ENCODE results near the gene POU3F2. TPM values are rescaled to one million over a fixed set of nuclear protein-coding genes. Genes with fewer than 3 reads are reported as not detected.

POU3F2 gene
- total and polyA plus RNA-seq, 2 donors (not counting 1 experiment from before 2014, with no cell fraction given), result not detected

GRCh38 chr6:98821756-98822405 is 12.5 kb upstream of the POU3F2 start:
- peaks cover 40% of the 10 kb centered on the region for H3K27me3 ChIP-seq (ENCODE audit: control insufficient read depth, insufficient read depth, low read length)

GRCh38 chr6:98823428-98824161 is 10.8 kb upstream of the POU3F2 start:
- no peak overlapping the region for H3K4me3 ChIP-seq (replicated peaks in 1 of 4; ENCODE audit: control extremely low read depth in 1 of 4, insufficient read depth in 1 of 4, low read depth in 3 of 4, low read length in 4 of 4)
- no peak for TF ChIP-seq CTCF (conservative IDR thresholded peaks at IDR 0.05 in 1 of 2, IDR thresholded peaks at IDR 0.05 in 1 of 2; ENCODE audit: low read depth in 1 of 2, low read length in 2 of 2)
- no peak for TF ChIP-seq EZH2 (IDR thresholded peaks at IDR 0.05; ENCODE audit: low read length, missing control alignments)
- no peaks in the 10 kb centered on the region for H3K36me3 ChIP-seq (ENCODE audit: control insufficient read depth, insufficient read depth, low read length)
- H3K27ac ChIP-seq (ENCODE audit: insufficient read depth, low read length), result no peak overlapping the region
- H3K27me3 ChIP-seq (ENCODE audit: control insufficient read depth, insufficient read depth, low read length), result peaks cover 57% of the 10 kb centered on the region
- no peaks in the 10 kb centered on the region for H4K20me1 ChIP-seq (ENCODE audit: control insufficient read depth, extremely low read depth, insufficient read depth, low read length)
- no peaks in the 10 kb centered on the region for H3K4me1 ChIP-seq (ENCODE audit: control insufficient read depth, extremely low read depth, insufficient read depth, low read length)
- H3K9me3 ChIP-seq (ENCODE audit: control insufficient read depth, insufficient read depth, low read depth, low read length), result no peaks in the 10 kb centered on the region
- H3K4me2 ChIP-seq (ENCODE audit: extremely low read depth, insufficient read depth, low read length), result no peak overlapping the region
- no peak overlapping the region for H3K9ac ChIP-seq (ENCODE audit: insufficient read depth, low read length)
- H3K79me2 ChIP-seq (ENCODE audit: control insufficient read depth, insufficient read depth, low read length), result no peaks in the 10 kb centered on the region
- H2AFZ ChIP-seq (ENCODE audit: low read length), result no peak overlapping the region
- peak in 1 of 2 donors; percentile 19 for DNase-seq (ENCODE audit: low read depth in 2 of 2)

More at GRCh38 chr6:98821756-98822405, 12.5 kb upstream of the POU3F2 start:
- no peaks in the 10 kb centered on the region for H3K36me3 ChIP-seq (ENCODE audit: control insufficient read depth, insufficient read depth, low read length)
- H3K4me1 ChIP-seq (ENCODE audit: control insufficient read depth, extremely low read depth, insufficient read depth, low read length), result no peaks in the 10 kb centered on the region
- no peak overlapping the region for H2AFZ ChIP-seq (ENCODE audit: low read length)
- no peaks in the 10 kb centered on the region for H4K20me1 ChIP-seq (ENCODE audit: control insufficient read depth, extremely low read depth, insufficient read depth, low read length)
- DNase-seq (ENCODE audit: low read depth in 2 of 2), result peak in 1 of 2 donors; percentile 75
- H3K27ac ChIP-seq (ENCODE audit: insufficient read depth, low read length), result no peak overlapping the region
- no peak overlapping the region for H3K9ac ChIP-seq (ENCODE audit: insufficient read depth, low read length)
- H3K4me2 ChIP-seq (ENCODE audit: extremely low read depth, insufficient read depth, low read length), result no peak overlapping the region
- TF ChIP-seq EZH2 (IDR thresholded peaks at IDR 0.05; ENCODE audit: low read length, missing control alignments) (no peak), CTCF (conservative IDR thresholded peaks at IDR 0.05 in 1 of 2, IDR thresholded peaks at IDR 0.05 in 1 of 2; ENCODE audit: low read depth in 1 of 2, low read length in 2 of 2) (no peak)
- H3K9me3 ChIP-seq (ENCODE audit: control insufficient read depth, insufficient read depth, low read depth, low read length), result no peaks in the 10 kb centered on the region
- no peaks in the 10 kb centered on the region for H3K79me2 ChIP-seq (ENCODE audit: control insufficient read depth, insufficient read depth, low read length)
- no peak overlapping the region for H3K4me3 ChIP-seq (replicated peaks in 1 of 4; ENCODE audit: control extremely low read depth in 1 of 4, insufficient read depth in 1 of 4, low read depth in 3 of 4, low read length in 4 of 4)

- no peak overlapping the region for H3K4me2 ChIP-seq (ENCODE audit: extremely low read depth, insufficient read depth, low read length)
- no peaks in the 10 kb centered on the region for H3K79me2 ChIP-seq (ENCODE audit: control insufficient read depth, insufficient read depth, low read length)
- peaks cover 63% of the 10 kb centered on the region for H3K27me3 ChIP-seq (ENCODE audit: control insufficient read depth, insufficient read depth, low read length)
- no peak overlapping the region for H3K9ac ChIP-seq (ENCODE audit: insufficient read depth, low read length)
- DNase-seq (ENCODE audit: low read depth in 2 of 2), result peak in 1 of 2 donors; percentile 53
- no peak overlapping the region for H3K27ac ChIP-seq (ENCODE audit: insufficient read depth, low read length)
- no peaks in the 10 kb centered on the region for H3K36me3 ChIP-seq (ENCODE audit: control insufficient read depth, insufficient read depth, low read length)
- TF ChIP-seq CTCF (conservative IDR thresholded peaks at IDR 0.05 in 1 of 2, IDR thresholded peaks at IDR 0.05 in 1 of 2; ENCODE audit: low read depth in 1 of 2, low read length in 2 of 2) (no peak), EZH2 (IDR thresholded peaks at IDR 0.05; ENCODE audit: low read length, missing control alignments) (peak; percentile 77)
- no peak overlapping the region for H2AFZ ChIP-seq (ENCODE audit: low read length)
- H3K4me3 ChIP-seq (replicated peaks in 1 of 4; ENCODE audit: control extremely low read depth in 1 of 4, insufficient read depth in 1 of 4, low read depth in 3 of 4, low read length in 4 of 4), result no peak overlapping the region
- no peaks in the 10 kb centered on the region for H4K20me1 ChIP-seq (ENCODE audit: control insufficient read depth, extremely low read depth, insufficient read depth, low read length)
- H3K9me3 ChIP-seq (ENCODE audit: control insufficient read depth, insufficient read depth, low read depth, low read length), result no peaks in the 10 kb centered on the region
- no peaks in the 10 kb centered on the region for H3K4me1 ChIP-seq (ENCODE audit: control insufficient read depth, extremely low read depth, insufficient read depth, low read length)
Measured at GRCh38 chr6:98824162-98824901, 10.0 kb upstream of the POU3F2 start.

Measured in fibroblast of lung (primary cell).